Heart left ventricle (tissue), 16 donors: Measurements from ENCODE around the gene FBN1. TPM values are rescaled to one million over a fixed set of nuclear protein-coding genes. Genes with fewer than 3 reads are reported as not detected.

ENCODE experiments used
- ATAC-seq, 4 donors: fragments of 200-7000 bp; cut with Tn5 transposase; one replicate each; pipeline ENCODE4 v1.9.1; 2020 to 2022; ENCODE audit warnings: moderate library complexity in 4 of 4, mild to moderate bottlenecking in 3 of 4, moderate number of reproducible peaks in 1 of 4
- DNase-seq, 5 donors: peaks; one replicate each; pipeline ENCODE4 v3.0.0-alpha.2; 2020
- H3K27ac ChIP-seq, 12 donors: fragments of 200-600 bp; sonication (generic) in 4 of 12; one replicate each; pipeline versions ENCODE4 v1.5.0 to v1.8.0; 2016 to 2022; ENCODE audit warnings: mild to moderate bottlenecking in 2 of 12
- H3K27me3 ChIP-seq, 9 donors: fragments of 200-600 bp; sonication (generic) in 2 of 9; one replicate each; pipeline versions ENCODE4 v1.5.1 to v1.8.0; 2016 to 2022; ENCODE audit warnings: mild to moderate bottlenecking in 3 of 9
- H3K36me3 ChIP-seq, 9 donors: fragments of 200-600 bp; sonication (generic) in 2 of 9; one replicate each; pipeline versions ENCODE4 v1.5.0 to v1.8.0; 2018 to 2022; ENCODE audit warnings: mild to moderate bottlenecking in 2 of 9
- H3K4me1 ChIP-seq, 12 donors: fragments of 200-600 bp; sonication (generic) in 4 of 12; one replicate each; pipeline versions ENCODE4 v1.5.0 to v1.8.0; 2016 to 2022; ENCODE audit warnings: mild to moderate bottlenecking in 3 of 12
- H3K4me3 ChIP-seq, 12 donors: fragments of 200-600 bp; sonication (generic) in 4 of 12; one replicate each; pipeline versions ENCODE4 v1.5.0 to v1.8.0; 2017 to 2022; ENCODE audit warnings: mild to moderate bottlenecking in 9 of 12, moderate library complexity in 4 of 12
- H3K9me3 ChIP-seq, 12 donors: fragments of 200-600 bp; sonication (generic) in 4 of 12; one replicate each; pipeline versions ENCODE4 v1.5.0 to v1.8.0; 2016 to 2022; ENCODE audit warnings: mild to moderate bottlenecking in 1 of 12
- POLR2A ChIP-seq, 2 donors: fragments of 450-650 bp; IDR thresholded peaks; one replicate each; pipeline ENCODE4 v1.6.1; 2017; ENCODE audit warnings: antibody characterized with exemption in 2 of 2, mild to moderate bottlenecking in 2 of 2, moderate library complexity in 2 of 2
- WGBS, 4 donors: extraction: QIAGEN DNeasy Blood & Tissue Kit in 2 of 4; methylation state at CpG; one replicate each; pipeline versions ENCODE4 v1.1.5 to v1.1.7; 2013 to 2018; 5-methylcytosine and 5-hydroxymethylcytosine counted together
- intact Hi-C, 10 donors: fragments of 100-400 bp; cut with DNase I; formaldehyde crosslinking; loops; one replicate each; pipeline versions ENCODE4 v1.11.1 to v1.14.2; 2022
- polyA plus RNA-seq, 2 donors: library from polyadenylated mRNA; stranded (reverse); fragments of 200-250 nt; gene quantifications; one replicate each; pipeline ENCODE4 v1.2.3, GENCODE V29; 2013
- total RNA-seq, 9 donors: library from RNA; depleted of rRNA in 2 of 9; stranded (reverse); fragments of >200 nt in 2 of 9; fragmentation: NEBNext Ultra II Directional in 3 of 9; extraction: Animal tissue kit (Norgen Biotek cat#: 25700) in 3 of 9; gene quantifications; one replicate each; pipeline versions ENCODE4 v1.1.0 to v1.2.4, GENCODE V29; 2016 to 2023
- TF ChIP-seq, protein P1 (sequence below), 12 donors: fragments of 200-600 bp; sonication (generic) in 4 of 12; IDR thresholded peaks; one replicate each; pipeline versions ENCODE4 v1.5.0 to v1.8.0; 2018 to 2022; ENCODE audit warnings: antibody characterized with exemption in 12 of 12, mild to moderate bottlenecking in 5 of 12
- donor health status: ischemic (EF 13 %, LVEDD 7.1; RV severe dilation, severe dysfunction).
- donor health status: healthy with polysubstance abuse.
- donor health status: DM: no; HTN: yes; CAD: no.
- donor health status: DM: no; HTN: no; CAD: no.
- donor health status: ischemic (EF 25% LVEDD 6.9; RV normal size, moderate dysfunction).
- donor health status: ischemic (EF 25% LVEDD 5.7; RV mildly dilated, moderate dysfunction).
- donor health status: healthy.
- donor health status: DM: yes; HTN: yes; CAD: no.
- donor health status: ischemic (EF 35%, LVEDD 5.7; RV mildly dilated, moderate dysfunction).
- donor health status: nonischemic (EF 11% LVEDD 7.7; RV severe dilation, severe dysfunction).
- donor health status: DM: yes; HTN: yes; CAD: no.
- donor health status: PGD.
- donor health status: ischemic (EF 29% LVEDD 5.4; RV normal size, mild dysfunction).
- donor health status: nonischemic (EF 23%, LVEDD 6.1; RV moderate dilation, normal function).

FBN1 gene
- total and polyA plus RNA-seq, 11 donors = 5.7 to 115 (median 31.4) TPM

- Histone ChIP-seq H3K9me3 (no peaks in the 10 kb centered on the region), H3K36me3 (peaks cover 0 to 53% (median 4%) of the 10 kb centered on the region in 9 donors), H3K4me1 (peaks cover 0 to 57% (median 20%) of the 10 kb centered on the region in 12 donors), H3K27me3 (no peaks in the 10 kb centered on the region), H3K4me3 (no peak overlapping the region), H3K27ac (peak overlapping the region in 5 of 12 donors; percentile 0 to 81 (median 61))
- ATAC-seq = no peak
- DNase-seq = no peak
- intact Hi-C loops = loop anchor here in 2 of 10 donors (10.0 kb wide), 2 partner anchors 80 to 200 kb away; no protein-coding TSS in a partner anchor
- TF ChIP-seq, protein P1, sequence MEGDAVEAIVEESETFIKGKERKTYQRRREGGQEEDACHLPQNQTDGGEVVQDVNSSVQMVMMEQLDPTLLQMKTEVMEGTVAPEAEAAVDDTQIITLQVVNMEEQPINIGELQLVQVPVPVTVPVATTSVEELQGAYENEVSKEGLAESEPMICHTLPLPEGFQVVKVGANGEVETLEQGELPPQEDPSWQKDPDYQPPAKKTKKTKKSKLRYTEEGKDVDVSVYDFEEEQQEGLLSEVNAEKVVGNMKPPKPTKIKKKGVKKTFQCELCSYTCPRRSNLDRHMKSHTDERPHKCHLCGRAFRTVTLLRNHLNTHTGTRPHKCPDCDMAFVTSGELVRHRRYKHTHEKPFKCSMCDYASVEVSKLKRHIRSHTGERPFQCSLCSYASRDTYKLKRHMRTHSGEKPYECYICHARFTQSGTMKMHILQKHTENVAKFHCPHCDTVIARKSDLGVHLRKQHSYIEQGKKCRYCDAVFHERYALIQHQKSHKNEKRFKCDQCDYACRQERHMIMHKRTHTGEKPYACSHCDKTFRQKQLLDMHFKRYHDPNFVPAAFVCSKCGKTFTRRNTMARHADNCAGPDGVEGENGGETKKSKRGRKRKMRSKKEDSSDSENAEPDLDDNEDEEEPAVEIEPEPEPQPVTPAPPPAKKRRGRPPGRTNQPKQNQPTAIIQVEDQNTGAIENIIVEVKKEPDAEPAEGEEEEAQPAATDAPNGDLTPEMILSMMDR (IDR thresholded peaks at IDR 0.05) = no peak
- TF ChIP-seq POLR2A (IDR thresholded peaks at IDR 0.05) = no peak
These were observed 40.9 kb downstream of the FBN1 start for GRCh38 chr15:48604567-48604966.

DNA sequence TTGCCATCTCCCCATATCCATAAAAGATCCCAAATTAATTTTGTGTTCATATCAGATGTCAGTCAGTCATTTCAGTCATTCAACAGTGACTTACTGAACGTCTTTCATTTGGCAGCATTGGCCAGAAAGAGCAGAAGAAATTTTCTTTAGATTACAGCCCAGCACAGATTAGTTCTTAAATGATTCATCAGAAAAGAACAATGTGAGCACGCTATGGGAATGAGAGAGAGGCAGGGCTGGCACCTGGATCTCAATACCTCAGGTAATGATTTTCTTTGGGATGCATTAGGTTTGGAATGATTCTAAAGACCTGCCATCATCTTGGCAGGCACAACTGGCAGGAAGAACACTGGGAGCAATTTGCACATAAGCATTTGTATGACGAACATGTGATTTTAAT lies 41.6 kb downstream of the FBN1 start:
- peaks cover 0 to 50% (median 20%) of the 10 kb centered on the region in 12 donors for H3K4me1 ChIP-seq
- DNase-seq (no peak), ATAC-seq (no peak)
- H3K27ac ChIP-seq = peak overlapping the region in 9 of 12 donors; percentile 2 to 81 (median 71)
- WGBS, 4 donors = 43 to 54% (median 48%) methylated on average over 3 of the region's 3 CpGs
- no peaks in the 10 kb centered on the region for H3K27me3 ChIP-seq
- H3K9me3 ChIP-seq = no peaks in the 10 kb centered on the region
- TF ChIP-seq, protein P1 (IDR thresholded peaks at IDR 0.05) = no peak
- TF ChIP-seq POLR2A (IDR thresholded peaks at IDR 0.05) = no peak
- intact Hi-C loops = loop anchor here in 2 of 10 donors (10.0 kb wide), 2 partner anchors 79 to 201 kb away; no protein-coding TSS in a partner anchor
- H3K36me3 ChIP-seq = peaks cover 0 to 53% (median 9%) of the 10 kb centered on the region in 9 donors
- H3K4me3 ChIP-seq = peak overlapping the region in 2 of 12 donors; percentile 28 to 31

DNA sequence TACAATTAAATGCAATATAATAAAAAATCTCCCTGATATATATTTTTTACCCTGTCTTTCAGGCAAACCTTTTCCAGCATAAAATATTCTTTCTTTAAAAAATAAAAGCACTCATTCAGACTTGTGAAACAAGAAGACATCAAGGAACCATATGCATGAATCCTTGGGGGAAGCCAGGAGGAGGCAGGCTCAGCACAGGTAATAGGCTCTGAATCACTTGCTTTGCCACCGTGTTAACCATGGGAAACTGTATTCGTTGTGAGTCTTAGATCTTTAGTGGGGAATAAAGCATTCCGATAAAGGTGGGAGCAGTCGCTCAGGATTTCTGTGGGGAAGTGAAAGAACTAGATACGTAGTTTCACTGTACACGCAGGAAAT lies 42.4 kb downstream of the FBN1 start:
- Histone ChIP-seq H3K9me3 (no peaks in the 10 kb centered on the region), H3K4me3 (peak overlapping the region in 9 of 12 donors; percentile 4 to 40 (median 25)), H3K27ac (peak overlapping the region in 11 of 12 donors; percentile 44 to 81 (median 71)), H3K36me3 (peaks cover 0 to 53% (median 14%) of the 10 kb centered on the region in 9 donors), H3K4me1 (peaks cover 0 to 42% (median 20%) of the 10 kb centered on the region in 12 donors), H3K27me3 (no peaks in the 10 kb centered on the region)
- DNase-seq = no peak
- intact Hi-C loops = loop anchor here in 2 of 10 donors (10.0 kb wide), 2 partner anchors 78 to 202 kb away; no protein-coding TSS in a partner anchor
- TF ChIP-seq, protein P1 (IDR thresholded peaks at IDR 0.05) = no peak
- TF ChIP-seq POLR2A (IDR thresholded peaks at IDR 0.05) = no peak
- ATAC-seq = peak in 1 of 4 donors; percentile 33
- WGBS, 4 donors = 32 to 49% (median 41%) methylated on average over 6 of the region's 6 CpGs

DNA sequence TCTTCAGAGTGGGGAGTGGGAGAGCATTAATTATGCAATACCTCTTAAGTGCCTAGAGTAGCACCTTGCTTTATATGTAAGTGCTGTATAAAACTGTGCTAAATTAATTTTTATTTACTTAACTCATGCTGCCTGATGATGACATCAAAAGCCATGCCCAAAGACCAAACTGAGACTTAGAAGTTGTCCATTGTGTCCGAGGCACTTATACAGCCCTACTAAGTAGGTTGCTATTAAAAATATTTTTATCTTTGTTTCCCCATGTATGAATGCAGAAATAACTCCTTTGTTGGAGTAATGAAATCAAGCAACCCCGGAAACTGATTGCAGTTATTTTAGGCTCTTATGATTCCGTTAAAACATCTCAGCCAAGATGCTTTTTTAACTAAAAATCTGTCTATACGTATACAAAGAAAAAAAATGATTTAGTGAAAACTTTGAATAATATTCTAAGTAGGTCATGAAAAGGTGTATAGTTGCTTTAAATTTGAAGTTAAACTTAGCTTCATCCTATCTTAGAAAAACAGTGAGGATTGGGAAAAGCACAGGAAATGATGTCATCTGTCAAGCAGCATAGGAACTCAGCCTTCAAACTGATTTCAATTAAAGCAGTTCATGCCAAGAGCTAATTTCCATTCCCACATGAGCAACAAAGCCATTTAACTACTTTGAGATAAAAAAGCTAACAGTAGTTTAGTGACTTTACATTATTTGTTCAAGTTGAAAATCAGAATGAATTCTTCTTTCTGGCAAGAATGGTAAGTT lies 43.0 kb downstream of the FBN1 start:
- no peak for TF ChIP-seq POLR2A (IDR thresholded peaks at IDR 0.05)
- TF ChIP-seq, protein P1 (IDR thresholded peaks at IDR 0.05) = no peak
- peak in 3 of 4 donors; percentile 28 to 86 (median 83) for ATAC-seq
- 20 to 51% (median 36%) methylated on average over 4 of the region's 4 CpGs for WGBS, 4 donors
- DNase-seq = no peak
- peaks cover 0 to 53% (median 14%) of the 10 kb centered on the region in 9 donors for H3K36me3 ChIP-seq
- no peaks in the 10 kb centered on the region for H3K27me3 ChIP-seq
- intact Hi-C loops = loop anchor here in 2 of 10 donors (10.0 kb wide), 2 partner anchors 78 to 202 kb away; no protein-coding TSS in a partner anchor
- peaks cover 0 to 42% (median 20%) of the 10 kb centered on the region in 12 donors for H3K4me1 ChIP-seq
- H3K9me3 ChIP-seq = no peaks in the 10 kb centered on the region
- H3K27ac ChIP-seq = peak overlapping the region in 11 of 12 donors; percentile 44 to 81 (median 71)
- peak overlapping the region in 8 of 12 donors; percentile 4 to 40 (median 26) for H3K4me3 ChIP-seq
